ENCODE measurements around the gene POU2F1. TPM values are rescaled to one million over a fixed set of nuclear protein-coding genes. Genes with fewer than 3 reads are reported as not detected.
A peak's percentile ranks its signal among the peaks of the same experiment; 100 is the strongest.

POU2F1 gene
- total RNA-seq, 4 donors from 2014 or later: 3.8 to 7.3 (median 4.8) TPM

- in situ Hi-C loops (cut with MboI; ENCODE audit: low sequenced_read_pairs in 4 of 4) (loop anchor here in 1 of 4 donors (10.0 kb wide), 1 partner anchor 61 kb away; no protein-coding TSS in a partner anchor), intact Hi-C loops (cut with DNase I; ENCODE audit: low total_unique reads) (no loop called here)
- no peaks in the 10 kb centered on the region for H3K27me3 ChIP-seq
- H3K36me3 ChIP-seq: no peaks in the 10 kb centered on the region
- ATAC-seq (no peak), DNase-seq (no peak)
- H3K27ac ChIP-seq: no peak overlapping the region
- TF ChIP-seq CTCF (IDR thresholded peaks at IDR 0.05 in 4 of 5, conservative IDR thresholded peaks at IDR 0.05 in 1 of 5): no peak
- TF ChIP-seq POLR2A (IDR thresholded peaks at IDR 0.05): no peak
- H3K4me1 ChIP-seq: peaks cover 0 to 9% of the 10 kb centered on the region in 2 donors
- H3K9me3 ChIP-seq: no peaks in the 10 kb centered on the region
- H3K4me3 ChIP-seq: no peak overlapping the region
These were observed 203.3 kb downstream of the POU2F1 start for GRCh38 chr1:167423684-167424619.

GRCh38 chr1:167425482-167425881 lies 204.8 kb downstream of the POU2F1 start:
- no peak for DNase-seq
- H3K27ac ChIP-seq: no peak overlapping the region
- H3K4me3 ChIP-seq: no peak overlapping the region
- intact Hi-C loops (cut with DNase I; ENCODE audit: low total_unique reads): no loop called here
- TF ChIP-seq CTCF (IDR thresholded peaks at IDR 0.05 in 4 of 5, conservative IDR thresholded peaks at IDR 0.05 in 1 of 5) (no peak), POLR2A (IDR thresholded peaks at IDR 0.05) (no peak)
- no peaks in the 10 kb centered on the region for H3K9me3 ChIP-seq
- H3K27me3 ChIP-seq: no peaks in the 10 kb centered on the region
- in situ Hi-C loops (cut with MboI; ENCODE audit: low sequenced_read_pairs in 4 of 4): loop anchor here in 1 of 4 donors (10.0 kb wide), 1 partner anchor 59 kb away; no protein-coding TSS in a partner anchor
- ATAC-seq: no peak
- peaks cover 0 to 9% of the 10 kb centered on the region in 2 donors for H3K4me1 ChIP-seq
- H3K36me3 ChIP-seq: no peaks in the 10 kb centered on the region

GRCh38 chr1:167426716-167427115 lies 206.0 kb downstream of the POU2F1 start:
- H3K9me3 ChIP-seq: no peaks in the 10 kb centered on the region
- peaks cover 0 to 9% of the 10 kb centered on the region in 2 donors for H3K4me1 ChIP-seq
- H3K27ac ChIP-seq: no peak overlapping the region
- intact Hi-C loops (cut with DNase I; ENCODE audit: low total_unique reads) (no loop called here), in situ Hi-C loops (cut with MboI; ENCODE audit: low sequenced_read_pairs in 4 of 4) (loop anchor here in 1 of 4 donors (10.0 kb wide), 1 partner anchor 58 kb away; no protein-coding TSS in a partner anchor)
- TF ChIP-seq POLR2A (IDR thresholded peaks at IDR 0.05) (no peak), CTCF (IDR thresholded peaks at IDR 0.05 in 4 of 5, conservative IDR thresholded peaks at IDR 0.05 in 1 of 5) (no peak)
- ATAC-seq (no peak), DNase-seq (no peak)
- H3K36me3 ChIP-seq: no peaks in the 10 kb centered on the region
- no peaks in the 10 kb centered on the region for H3K27me3 ChIP-seq
- no peak overlapping the region for H3K4me3 ChIP-seq

- Histone ChIP-seq H3K27ac (peak overlapping the region in 3 of 4 donors; percentile 11 to 48 (median 45)), H3K27me3 (no peaks in the 10 kb centered on the region), H3K4me1 (peaks cover 0 to 9% of the 10 kb centered on the region in 2 donors), H3K4me3 (no peak overlapping the region), H3K36me3 (no peaks in the 10 kb centered on the region), H3K9me3 (no peaks in the 10 kb centered on the region)
- intact Hi-C loops (cut with DNase I; ENCODE audit: low total_unique reads): no loop called here
- DNase-seq: peak in 1 of 2 donors; percentile 44
- in situ Hi-C loops (cut with MboI; ENCODE audit: low sequenced_read_pairs in 4 of 4): loop anchor here in 1 of 4 donors (10.0 kb wide), 1 partner anchor 57 kb away; no protein-coding TSS in a partner anchor
- no peak for TF ChIP-seq POLR2A (IDR thresholded peaks at IDR 0.05)
- peak in 1 of 2 donors; percentile 46 for ATAC-seq
These were observed 207.2 kb downstream of the POU2F1 start for GRCh38 chr1:167427848-167428247.

- DNase-seq (no peak), ATAC-seq (peak; percentile 75 to 76)
- Histone ChIP-seq H3K36me3 (no peaks in the 10 kb centered on the region), H3K4me1 (peaks cover 0 to 9% of the 10 kb centered on the region in 2 donors), H3K27ac (peak overlapping the region; percentile 11 to 48 (median 30)), H3K27me3 (no peaks in the 10 kb centered on the region), H3K9me3 (no peaks in the 10 kb centered on the region), H3K4me3 (no peak overlapping the region)
- in situ Hi-C loops (cut with MboI; ENCODE audit: low sequenced_read_pairs in 4 of 4) (loop anchor here in 1 of 4 donors (10.0 kb wide), 1 partner anchor 56 kb away; no protein-coding TSS in a partner anchor), intact Hi-C loops (cut with DNase I; ENCODE audit: low total_unique reads) (no loop called here)
- TF ChIP-seq CTCF (IDR thresholded peaks at IDR 0.05 in 4 of 5, conservative IDR thresholded peaks at IDR 0.05 in 1 of 5) (no peak), POLR2A (IDR thresholded peaks at IDR 0.05) (no peak)
These were observed 207.7 kb downstream of the POU2F1 start for GRCh38 chr1:167428395-167428794.
